GM13976 (cell line): Measurements from ENCODE around the gene ARL11.
A peak's percentile ranks its signal among the peaks of the same experiment; 100 is the strongest.

ENCODE experiments used
- DNase-seq: peaks from one replicate; pipeline ENCODE4 v3.0.0; 2012; ENCODE audit warnings: low spot score
- CTCF ChIP-seq: IDR thresholded peaks from 2 replicates; pipeline ENCODE4 v1.5.1; 2012; ENCODE audit warnings: borderline replicate concordance, mild to moderate bottlenecking; ENCODE audit not compliant: insufficient read depth; ENCODE audit errors: extremely low read depth, missing control alignments, control extremely low read depth
- in situ Hi-C: fragments of 300-500 bp; cut with MboI; formaldehyde crosslinking; loops from one replicate; pipeline ENCODE4 v1.12.0; 2022; ENCODE audit warnings: low sequenced_read_pairs, mixed read lengths, inconsistent platforms; ENCODE audit not compliant: unreplicated experiment

The ARL11 gene

GRCh38 chr13:49646688-49647087 lies 18.4 kb downstream of the ARL11 start:
- in situ Hi-C loops = no loop called here
- DNase-seq = no peak
- TF ChIP-seq CTCF = no peak

- DNase-seq = no peak
- no peak for TF ChIP-seq CTCF
- in situ Hi-C loops = no loop called here
These were observed 21.1 kb downstream of the ARL11 start for GRCh38 chr13:49649244-49649962.

GRCh38 chr13:49649963-49650312 lies 21.6 kb downstream of the ARL11 start:
- TF ChIP-seq CTCF = no peak
- in situ Hi-C loops = loop anchor here (10.0 kb wide), 1 partner anchor 195 kb away; no protein-coding TSS in a partner anchor
- no peak for DNase-seq

GRCh38 chr13:49651570-49652354 lies 23.5 kb downstream of the ARL11 start:
- in situ Hi-C loops = loop anchor here (10.0 kb wide), 1 partner anchor 193 kb away; no protein-coding TSS in a partner anchor
- no peak for TF ChIP-seq CTCF
- no peak for DNase-seq

- peak; percentile 37 for TF ChIP-seq CTCF
- in situ Hi-C loops = loop anchor here (10.0 kb wide), 1 partner anchor 192 kb away; no protein-coding TSS in a partner anchor
These were observed 24.3 kb downstream of the ARL11 start for GRCh38 chr13:49652355-49653305.

GRCh38 chr13:49653478-49653877 lies 25.2 kb downstream of the ARL11 start:
- in situ Hi-C loops = loop anchor here (10.0 kb wide), 1 partner anchor 191 kb away; no protein-coding TSS in a partner anchor
- TF ChIP-seq CTCF = no peak
- DNase-seq = no peak

More at GRCh38 chr13:49652355-49653305, 24.3 kb downstream of the ARL11 start:
- DNase-seq = peak; percentile 66
